NCI-H69 (cell line): ENCODE results near the gene DENND5A.
A peak's percentile ranks its signal among the peaks of the same experiment; 100 is the strongest.
"Not testable (repeated sequence)": the region's sequence is repeated elsewhere in the genome, so short reads cannot be mapped to it uniquely, and the experiment has no call there.

Experiments used
- DNase-seq: peaks from one replicate; lab custom pipeline; 2025; lab: John Stamatoyannopoulos, UW

Gene DENND5A

GRCh38 chr11:9138133-9138453 is 127.1 kb downstream of the DENND5A start:
- peak; percentile 97 for DNase-seq

DNA sequence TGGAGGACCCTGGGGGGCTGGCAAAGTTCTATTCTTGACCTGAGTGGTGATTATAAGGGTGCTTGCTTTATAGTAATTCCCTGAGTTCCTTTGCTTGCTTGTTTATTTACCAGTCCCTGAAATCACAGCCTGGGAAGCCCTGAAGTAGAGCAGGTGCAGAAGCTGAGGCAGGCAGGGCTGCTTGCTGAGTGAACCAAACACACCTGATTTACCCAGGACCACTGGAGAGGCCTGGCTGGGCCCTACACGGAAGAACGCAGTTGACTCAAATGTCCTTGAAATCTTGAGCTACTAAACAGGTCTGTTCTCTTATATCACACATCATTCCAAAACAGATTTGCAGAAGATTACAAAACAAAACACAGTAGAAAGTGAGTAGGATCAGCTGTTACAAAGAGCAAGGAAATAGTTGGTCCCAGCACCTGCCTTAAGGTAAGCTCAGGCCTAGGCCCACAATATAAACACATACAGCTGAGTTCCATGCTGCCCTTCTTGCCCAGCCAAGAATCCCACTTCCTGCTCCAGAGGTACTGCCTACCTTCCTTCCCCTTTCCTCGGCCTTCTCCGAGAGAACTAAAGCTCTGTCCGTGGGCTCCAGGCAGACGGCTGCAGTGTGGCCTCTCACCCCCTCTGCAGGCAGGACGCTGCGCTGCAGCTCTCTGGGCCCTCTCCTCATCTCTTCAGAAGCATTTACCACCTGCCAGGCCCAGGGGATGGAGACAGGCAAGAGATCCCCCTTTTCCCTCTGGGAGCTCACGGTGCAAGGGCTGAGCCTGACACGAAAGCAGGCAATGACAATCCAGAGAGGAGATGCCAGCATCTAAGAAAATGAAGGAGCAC is 127.6 kb downstream of the DENND5A start:
- peak; percentile 97 for DNase-seq

- peak; percentile 13 for DNase-seq
Measured at GRCh38 chr11:9136741-9137140, 128.4 kb downstream of the DENND5A start.

GRCh38 chr11:9133956-9134355 is 131.2 kb downstream of the DENND5A start:
- no peak for DNase-seq

DNA sequence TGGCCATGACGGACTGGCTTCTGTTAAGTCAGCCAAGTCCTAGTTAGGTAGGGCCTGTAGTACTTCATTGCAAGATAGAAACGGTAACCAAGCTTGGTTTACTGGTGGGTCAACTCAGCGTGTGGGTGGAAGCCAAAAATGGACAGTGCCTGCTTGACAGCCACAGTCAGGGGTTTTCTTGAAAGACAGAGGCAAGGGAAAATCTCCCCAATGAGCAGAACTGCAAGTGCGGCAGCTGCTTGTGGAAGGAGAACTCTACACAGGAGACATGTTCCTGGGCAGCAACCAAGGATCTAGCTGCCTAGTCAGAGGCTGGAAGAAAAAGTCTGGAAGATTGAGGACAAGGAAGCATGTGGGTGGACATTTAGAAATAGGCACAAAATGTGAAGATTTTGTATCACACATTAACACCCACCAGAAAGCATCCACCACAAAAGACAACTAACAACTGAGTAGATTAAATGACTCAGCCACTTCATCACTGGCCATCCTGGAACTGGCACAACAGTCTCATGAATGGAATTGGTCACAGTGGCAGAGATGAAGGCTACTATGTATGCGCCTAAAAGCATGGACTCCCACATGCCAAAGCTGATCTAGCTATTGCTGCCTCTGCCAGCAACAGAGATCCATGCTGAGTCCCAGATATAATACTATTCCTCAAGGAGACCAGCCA is 132.8 kb downstream of the DENND5A start:
- DNase-seq, result no peak

DNA sequence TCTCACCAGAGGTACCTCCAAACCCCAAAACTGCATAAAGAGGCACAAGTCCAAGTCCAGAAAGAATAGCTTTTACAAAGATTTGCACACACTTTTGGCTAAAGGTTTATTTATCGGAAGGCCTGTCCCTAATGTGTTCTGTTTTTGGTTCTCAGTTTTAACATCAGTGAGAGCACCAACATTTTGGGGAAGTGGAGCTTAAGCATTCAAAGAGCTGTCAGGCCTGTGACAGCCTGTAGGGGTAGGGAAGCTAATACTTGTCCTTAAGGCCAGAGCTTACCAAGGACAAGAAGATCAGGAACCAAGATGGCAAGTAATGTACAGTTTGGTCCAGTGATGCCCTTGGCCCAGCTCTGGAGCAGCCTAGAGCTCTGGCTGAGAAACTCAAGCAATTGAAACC is 134.9 kb downstream of the DENND5A start:
- DNase-seq, result no peak

GRCh38 chr11:9126636-9127035 is 138.5 kb downstream of the DENND5A start:
- no peak for DNase-seq

- DNase-seq, result no peak
Measured at GRCh38 chr11:9125185-9125886, 139.8 kb downstream of the DENND5A start.

GRCh38 chr11:9123595-9124304 is 141.4 kb downstream of the DENND5A start:
- no peak for DNase-seq

DNA sequence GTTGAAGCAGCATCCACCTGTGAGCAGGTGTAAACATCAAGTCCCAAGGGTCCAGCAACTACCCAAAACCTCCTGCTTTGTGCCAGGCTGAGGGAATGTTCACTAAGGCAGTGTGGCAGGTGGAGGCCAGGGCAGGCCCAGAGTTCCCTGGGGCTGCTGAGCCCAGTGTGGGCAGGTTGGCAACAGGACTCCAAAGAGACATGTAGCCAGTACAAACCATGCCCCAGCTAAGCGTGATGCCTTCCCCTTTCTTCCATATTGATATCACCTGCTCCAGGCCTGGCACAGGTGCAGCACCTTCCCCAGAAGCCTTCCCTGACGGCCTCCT is 143.7 kb downstream of the DENND5A start:
- no peak for DNase-seq

GRCh38 chr11:9120664-9121468 is 144.3 kb downstream of the DENND5A start:
- peak; percentile 43 for DNase-seq

DNA sequence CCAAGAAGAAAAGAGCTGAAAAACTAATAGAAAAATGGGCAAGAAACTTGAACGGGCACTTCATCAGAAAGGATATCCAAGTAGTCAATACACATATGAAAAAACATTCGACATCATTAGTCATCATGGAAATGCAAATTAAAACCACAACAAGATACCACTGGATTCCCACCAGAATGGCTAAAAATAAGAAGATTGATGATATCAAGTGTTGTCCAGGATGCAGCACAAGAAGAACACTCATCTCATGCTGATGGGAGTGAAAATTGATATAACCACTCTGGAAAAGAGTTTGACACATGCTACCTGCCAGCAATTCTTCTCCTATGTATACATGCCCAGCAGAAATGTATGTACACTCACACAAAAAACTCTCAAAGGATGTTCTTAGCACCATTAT is 146.9 kb downstream of the DENND5A start:
- DNase-seq, result no peak

DNA sequence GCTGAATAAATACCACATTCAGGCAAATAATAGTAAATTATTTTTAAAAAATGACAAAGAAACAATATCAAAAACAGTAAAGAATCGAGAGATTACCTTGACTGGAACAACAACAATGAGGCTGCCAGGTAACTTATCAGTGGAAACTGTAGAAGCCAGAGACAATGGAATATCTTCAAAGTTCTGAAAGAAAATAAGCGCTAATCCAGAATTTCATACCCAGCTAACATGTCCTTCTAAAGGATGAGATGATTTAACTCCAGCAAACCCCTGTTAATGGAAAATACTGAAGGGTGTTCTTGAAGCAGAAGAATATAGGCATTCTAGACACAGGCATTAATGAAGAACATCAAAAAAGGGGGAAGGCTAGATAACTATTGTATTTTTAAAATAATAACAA is 153.1 kb downstream of the DENND5A start:
- DNase-seq, result no peak

- DNase-seq, result no peak
Measured at GRCh38 chr11:9109858-9110731, 155.1 kb downstream of the DENND5A start.

DNA sequence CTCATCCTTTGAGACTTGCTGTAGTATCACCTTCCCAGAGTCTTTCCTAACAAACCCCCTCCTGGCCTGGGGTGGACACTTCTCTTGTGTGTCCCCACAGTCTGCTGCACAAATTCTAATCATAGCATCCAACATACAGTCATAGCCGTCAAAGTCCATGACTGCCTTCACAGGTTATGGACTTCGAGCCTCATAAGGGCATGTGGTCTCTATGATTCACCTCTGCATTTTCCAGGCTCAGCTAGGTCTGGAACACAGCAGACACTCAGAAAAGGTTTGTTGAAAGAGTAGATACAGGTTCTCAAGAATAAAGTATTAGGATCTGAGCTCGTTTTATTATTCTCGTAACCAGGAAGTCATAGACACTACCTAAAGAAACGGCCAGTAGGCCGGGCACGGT is 160.6 kb downstream of the DENND5A start:
- no peak for DNase-seq

DNA sequence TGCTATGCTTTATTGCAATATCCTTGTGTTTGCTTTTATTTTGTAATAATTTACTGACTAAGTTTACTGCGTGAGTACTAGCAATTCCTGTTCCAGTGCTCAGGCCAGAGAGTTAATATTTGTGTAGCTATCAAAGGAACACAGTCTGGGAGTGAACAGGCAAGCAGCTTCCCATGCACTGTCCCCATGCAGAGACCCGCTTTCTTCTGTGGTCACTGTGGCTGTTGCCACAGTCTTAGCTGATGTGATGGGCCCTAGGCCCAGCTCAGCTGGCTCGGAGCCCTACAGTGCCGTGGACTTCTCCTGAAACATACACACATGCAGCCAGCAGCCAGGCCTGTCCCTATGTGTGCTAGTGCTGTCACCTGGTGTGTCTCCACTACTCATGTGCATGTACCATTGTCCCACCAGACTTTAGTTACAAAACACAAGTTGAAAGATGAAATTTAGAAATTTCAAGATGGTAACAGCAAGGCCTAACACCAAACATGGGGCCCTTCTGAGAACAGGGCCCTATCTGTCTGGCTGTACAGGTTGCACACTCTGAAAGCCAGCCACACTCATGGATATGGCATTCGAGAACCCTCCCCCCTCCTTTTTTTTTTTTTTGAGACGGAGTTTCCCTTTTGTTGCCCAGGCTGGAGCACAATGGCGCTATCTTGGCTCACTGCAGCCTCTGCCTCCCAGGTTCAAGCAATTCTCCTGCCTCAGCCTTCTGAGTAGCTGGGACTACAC is 161.4 kb downstream of the DENND5A start:
- no peak for DNase-seq

GRCh38 chr11:9099617-9100016 is 165.5 kb downstream of the DENND5A start:
- DNase-seq, result peak; percentile 60

- DNase-seq, result not testable (repeated sequence)
Measured at GRCh38 chr11:9098455-9098854, 166.7 kb downstream of the DENND5A start.

DNA sequence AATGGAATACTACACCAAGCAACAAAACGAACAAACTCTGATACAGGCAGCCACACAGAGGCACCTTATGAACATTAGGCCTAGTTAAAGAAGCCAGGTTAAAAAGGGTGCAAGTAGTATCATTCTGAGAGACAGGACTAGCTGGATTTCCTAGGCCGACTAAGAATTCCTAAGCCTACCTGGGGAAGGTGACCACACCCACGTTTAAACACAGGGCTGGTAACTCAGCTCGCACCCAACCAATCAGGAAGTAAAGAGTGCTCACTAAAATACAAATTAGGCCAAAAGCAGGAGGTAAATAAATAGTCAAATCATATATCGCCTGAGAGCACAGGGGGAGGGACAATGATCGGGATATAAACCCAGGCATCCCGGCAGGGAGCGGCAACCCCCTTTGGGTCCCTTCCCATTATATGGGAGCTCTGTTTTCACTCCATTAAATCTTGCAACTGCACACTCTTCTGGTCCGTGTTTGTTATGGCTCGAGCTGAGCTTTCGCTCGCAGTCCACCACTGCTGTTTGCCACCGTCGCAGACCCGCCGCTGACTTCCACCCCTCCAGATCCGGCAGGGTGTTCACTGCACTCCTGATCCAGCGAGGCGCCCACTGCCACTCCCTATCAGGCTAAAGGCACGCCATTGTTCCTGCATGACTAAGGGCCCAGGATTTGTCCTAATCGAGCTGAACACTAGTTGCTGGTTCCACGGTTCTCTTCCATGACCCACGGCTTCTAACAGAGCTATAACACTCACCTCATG is 167.8 kb downstream of the DENND5A start:
- peak; percentile 14 for DNase-seq
